Effector memory CD8-positive, alpha-beta T cell (primary cell): ENCODE results near the gene TYRO3.
A peak's percentile ranks its signal among the peaks of the same experiment; 100 is the strongest.

ENCODE experiments used
- ATAC-seq: fragments of 150-1000 bp; cut with Tn5 transposase; replicated peaks from 2 replicates; pipeline ENCODE4 v1.10.0; 2021; ENCODE audit warnings: mild to moderate bottlenecking, moderate library complexity
- DNase-seq, 3 experiments: peaks; one replicate each; pipeline ENCODE4 v3.0.0; 2021
- H3K27ac Mint-ChIP-seq, 2 donors: one replicate each; pipeline ENCODE4 v1.8.0; 2022; ENCODE audit warnings: mild to moderate bottlenecking in 2 of 2, mixed read lengths in 2 of 2, moderate library complexity in 2 of 2
- H3K27me3 Mint-ChIP-seq, 2 donors: one replicate each; pipeline ENCODE4 v1.8.0; 2022; ENCODE audit warnings: mixed read lengths in 2 of 2
- H3K36me3 Mint-ChIP-seq: one replicate; pipeline ENCODE4 v1.8.0; 2022; ENCODE audit warnings: mild to moderate bottlenecking, moderate library complexity, mixed read lengths; ENCODE audit not compliant: insufficient read depth
- H3K4me1 Mint-ChIP-seq, 2 donors: one replicate each; pipeline ENCODE4 v1.8.0; 2022; ENCODE audit warnings: low read depth in 2 of 2, mixed read lengths in 2 of 2
- H3K4me3 Mint-ChIP-seq, 2 donors: one replicate each; pipeline ENCODE4 v1.8.0; 2022; ENCODE audit warnings: mild to moderate bottlenecking in 2 of 2, mixed read lengths in 2 of 2, moderate library complexity in 2 of 2
- H3K9me3 Mint-ChIP-seq, 2 donors: one replicate each; pipeline ENCODE4 v1.8.0; 2022; ENCODE audit warnings: mixed read lengths in 2 of 2
- total RNA-seq, 9 experiments: gene quantifications; one replicate each; lab custom pipeline; 2026; lab: John Stamatoyannopoulos, UW

TYRO3 gene
- 0 to 4.4 (median 2.7) reads per million in 9 experiments for total RNA-seq

GRCh38 chr15:41558400-41559238 lies at the start of gene TYRO3:
Gene TYRO3 (plus strand): TSS chr15:41559212. CDS start chr15:41559258, 46 bp downstream.
- H3K36me3 Mint-ChIP-seq: peaks cover 7% of the 10 kb centered on the region
- H3K27ac Mint-ChIP-seq: peak within 1 kb of the TSS; percentile 80 to 89
- DNase-seq (peak; percentile 57 to 67 (median 62)), ATAC-seq (peak; percentile 52)
- H3K4me3 Mint-ChIP-seq: peak within 1 kb of the TSS; percentile 85 to 90
- peaks cover 17 to 20% of the 10 kb centered on the region in 2 donors for H3K4me1 Mint-ChIP-seq
- peaks cover 17 to 19% of the 10 kb centered on the region in 2 donors for H3K27me3 Mint-ChIP-seq
- no peaks in the 10 kb centered on the region for H3K9me3 Mint-ChIP-seq

- Mint-ChIP-seq H3K27ac (no peak overlapping the region), H3K27me3 (peaks cover 11 to 16% of the 10 kb centered on the region in 2 donors), H3K36me3 (peaks cover 28% of the 10 kb centered on the region), H3K4me1 (peaks cover 14 to 24% of the 10 kb centered on the region in 2 donors), H3K9me3 (no peaks in the 10 kb centered on the region), H3K4me3 (no peak overlapping the region)
- DNase-seq (no peak), ATAC-seq (no peak)
These were observed 48.3 kb upstream of the TYRO3 start for GRCh38 chr15:41510728-41511127.

GRCh38 chr15:41511331-41511898 lies 47.6 kb upstream of the TYRO3 start:
- H3K36me3 Mint-ChIP-seq: peaks cover 28% of the 10 kb centered on the region
- no peak for ATAC-seq
- peak overlapping the region in 1 of 2 donors; percentile 94 for H3K4me3 Mint-ChIP-seq
- peaks cover 11 to 16% of the 10 kb centered on the region in 2 donors for H3K27me3 Mint-ChIP-seq
- peaks cover 14 to 24% of the 10 kb centered on the region in 2 donors for H3K4me1 Mint-ChIP-seq
- no peaks in the 10 kb centered on the region for H3K9me3 Mint-ChIP-seq
- no peak for DNase-seq
- peak overlapping the region in 1 of 2 donors; percentile 90 for H3K27ac Mint-ChIP-seq

GRCh38 chr15:41511899-41512369 lies 47.1 kb upstream of the TYRO3 start:
- H3K4me1 Mint-ChIP-seq: peaks cover 14 to 25% of the 10 kb centered on the region in 2 donors
- no peaks in the 10 kb centered on the region for H3K9me3 Mint-ChIP-seq
- no peak for DNase-seq
- peak overlapping the region; percentile 81 to 94 for H3K4me3 Mint-ChIP-seq
- ATAC-seq: no peak
- H3K27ac Mint-ChIP-seq: peak overlapping the region in 1 of 2 donors; percentile 90
- H3K27me3 Mint-ChIP-seq: peaks cover 11 to 16% of the 10 kb centered on the region in 2 donors
- H3K36me3 Mint-ChIP-seq: peaks cover 26% of the 10 kb centered on the region

GRCh38 chr15:41512512-41512939 lies 46.5 kb upstream of the TYRO3 start:
- peaks cover 14 to 25% of the 10 kb centered on the region in 2 donors for H3K4me1 Mint-ChIP-seq
- peak overlapping the region; percentile 81 to 94 for H3K4me3 Mint-ChIP-seq
- peak overlapping the region; percentile 49 to 90 for H3K27ac Mint-ChIP-seq
- no peaks in the 10 kb centered on the region for H3K9me3 Mint-ChIP-seq
- peaks cover 11 to 16% of the 10 kb centered on the region in 2 donors for H3K27me3 Mint-ChIP-seq
- no peak for ATAC-seq
- no peak for DNase-seq
- peaks cover 30% of the 10 kb centered on the region for H3K36me3 Mint-ChIP-seq

- Mint-ChIP-seq H3K27ac (peak overlapping the region; percentile 49 to 90), H3K27me3 (peaks cover 11 to 16% of the 10 kb centered on the region in 2 donors), H3K36me3 (peaks cover 31% of the 10 kb centered on the region), H3K4me3 (peak overlapping the region; percentile 81 to 94), H3K9me3 (no peaks in the 10 kb centered on the region), H3K4me1 (peaks cover 14 to 29% of the 10 kb centered on the region in 2 donors)
- ATAC-seq: peak; percentile 42
- peak in 1 of 3 experiments; percentile 42 for DNase-seq
These were observed 46.0 kb upstream of the TYRO3 start for GRCh38 chr15:41512940-41513505.

GRCh38 chr15:41513506-41514227 lies 45.3 kb upstream of the TYRO3 start, which contains the start of gene LTK:
Gene LTK (minus strand): TSS chr15:41513827. CDS start chr15:41513709, 118 bp downstream.
- H3K27ac Mint-ChIP-seq: peak within 1 kb of the TSS; percentile 49 to 90
- peak; percentile 44 for ATAC-seq
- no peaks in the 10 kb centered on the region for H3K9me3 Mint-ChIP-seq
- peaks cover 14 to 30% of the 10 kb centered on the region in 2 donors for H3K4me1 Mint-ChIP-seq
- DNase-seq: no peak
- H3K27me3 Mint-ChIP-seq: peaks cover 11 to 16% of the 10 kb centered on the region in 2 donors
- H3K4me3 Mint-ChIP-seq: peak within 1 kb of the TSS; percentile 81 to 94
- peaks cover 32% of the 10 kb centered on the region for H3K36me3 Mint-ChIP-seq

GRCh38 chr15:41517895-41518449 lies 41.0 kb upstream of the TYRO3 start:
- Mint-ChIP-seq H3K27me3 (peaks cover 5 to 8% of the 10 kb centered on the region in 2 donors), H3K4me1 (peaks cover 9 to 20% of the 10 kb centered on the region in 2 donors), H3K27ac (peak overlapping the region; percentile 52 to 57), H3K4me3 (no peak overlapping the region), H3K36me3 (peaks cover 18% of the 10 kb centered on the region), H3K9me3 (no peaks in the 10 kb centered on the region)
- DNase-seq (no peak), ATAC-seq (no peak)

GRCh38 chr15:41520636-41521035 lies 38.4 kb upstream of the TYRO3 start:
- Mint-ChIP-seq H3K27ac (peak overlapping the region in 1 of 2 donors; percentile 70), H3K27me3 (no peaks in the 10 kb centered on the region), H3K4me1 (peaks cover 4 to 6% of the 10 kb centered on the region in 2 donors), H3K36me3 (peaks cover 13% of the 10 kb centered on the region), H3K9me3 (no peaks in the 10 kb centered on the region), H3K4me3 (no peak overlapping the region)
- DNase-seq (no peak), ATAC-seq (no peak)

GRCh38 chr15:41521614-41522013 lies 37.4 kb upstream of the TYRO3 start:
- Mint-ChIP-seq H3K27ac (peak overlapping the region in 1 of 2 donors; percentile 5), H3K36me3 (peaks cover 19% of the 10 kb centered on the region), H3K9me3 (no peaks in the 10 kb centered on the region), H3K4me1 (peaks cover 4 to 6% of the 10 kb centered on the region in 2 donors), H3K27me3 (no peaks in the 10 kb centered on the region), H3K4me3 (no peak overlapping the region)
- ATAC-seq: no peak
- DNase-seq: no peak

- H3K27me3 Mint-ChIP-seq: no peaks in the 10 kb centered on the region
These were observed 35.9 kb upstream of the TYRO3 start for GRCh38 chr15:41523097-41523496.

GRCh38 chr15:41530363-41530956 lies 28.6 kb upstream of the TYRO3 start:
- H3K4me3 Mint-ChIP-seq: peak overlapping the region in 1 of 2 donors; percentile 33
- no peaks in the 10 kb centered on the region for H3K27me3 Mint-ChIP-seq
- ATAC-seq: no peak
- H3K4me1 Mint-ChIP-seq: peaks cover 0 to 2% of the 10 kb centered on the region in 2 donors
- peaks cover 69% of the 10 kb centered on the region for H3K36me3 Mint-ChIP-seq
- DNase-seq: no peak
- H3K27ac Mint-ChIP-seq: peak overlapping the region in 1 of 2 donors; percentile 75
- no peaks in the 10 kb centered on the region for H3K9me3 Mint-ChIP-seq

More at GRCh38 chr15:41523097-41523496, 35.9 kb upstream of the TYRO3 start:
- peaks cover 26% of the 10 kb centered on the region for H3K36me3 Mint-ChIP-seq
- DNase-seq (no peak), ATAC-seq (no peak)
- H3K9me3 Mint-ChIP-seq: no peaks in the 10 kb centered on the region
- peaks cover under 1 to 4% of the 10 kb centered on the region in 2 donors for H3K4me1 Mint-ChIP-seq
- H3K27ac Mint-ChIP-seq: peak overlapping the region in 1 of 2 donors; percentile 2
- no peak overlapping the region for H3K4me3 Mint-ChIP-seq
